Measurements from ENCODE around the gene PDLIM3.
"Not testable (repeated sequence)": the region's sequence is repeated elsewhere in the genome, so short reads cannot be mapped to it uniquely, and the experiment has no call there.

The PDLIM3 gene

GRCh38 chr4:185540487-185541120 lies 5.3 kb upstream of the PDLIM3 start:
- ATAC-seq (replicated peaks) (no peak), DNase-seq (no peak)
- Mint-ChIP-seq H3K4me1 (no peaks in the 10 kb centered on the region), H3K4me3 (no peak overlapping the region), H3K9me3 (no peaks in the 10 kb centered on the region), H3K27ac (no peak overlapping the region), H3K36me3 (no peaks in the 10 kb centered on the region), H3K27me3 (peaks cover 0 to 25% of the 10 kb centered on the region in 2 donors)

- Mint-ChIP-seq H3K4me1 (no peaks in the 10 kb centered on the region), H3K27me3 (peaks cover 0 to 26% of the 10 kb centered on the region in 2 donors), H3K4me3 (no peak overlapping the region), H3K36me3 (no peaks in the 10 kb centered on the region), H3K27ac (no peak overlapping the region), H3K9me3 (no peaks in the 10 kb centered on the region)
- ATAC-seq (replicated peaks) (no peak), DNase-seq (no peak)
These were observed 4.7 kb upstream of the PDLIM3 start for GRCh38 chr4:185540040-185540439.

- Mint-ChIP-seq H3K4me3 (no peak overlapping the region), H3K27ac (no peak overlapping the region), H3K36me3 (no peaks in the 10 kb centered on the region), H3K4me1 (peaks cover 0 to 5% of the 10 kb centered on the region in 2 donors), H3K9me3 (no peaks in the 10 kb centered on the region), H3K27me3 (peaks cover 5 to 26% of the 10 kb centered on the region in 2 donors)
- DNase-seq (no peak), ATAC-seq (replicated peaks) (no peak)
These were observed 3.5 kb upstream of the PDLIM3 start for GRCh38 chr4:185538806-185539205.

- peaks cover 0 to 5% of the 10 kb centered on the region in 2 donors for H3K4me1 Mint-ChIP-seq
- no peak for ATAC-seq (replicated peaks)
- H3K27ac Mint-ChIP-seq, result no peak overlapping the region
- DNase-seq, result no peak
- no peak overlapping the region for H3K4me3 Mint-ChIP-seq
- no peaks in the 10 kb centered on the region for H3K36me3 Mint-ChIP-seq
- no peaks in the 10 kb centered on the region for H3K9me3 Mint-ChIP-seq
- H3K27me3 Mint-ChIP-seq, result peaks cover 16 to 27% of the 10 kb centered on the region in 2 donors
These were observed 1.1 kb upstream of the PDLIM3 start for GRCh38 chr4:185536411-185536709.

GRCh38 chr4:185535612-185536410 lies 504 bp upstream of the PDLIM3 start:
- peaks cover 0 to 5% of the 10 kb centered on the region in 2 donors for H3K4me1 Mint-ChIP-seq
- peaks cover 17 to 26% of the 10 kb centered on the region in 2 donors for H3K27me3 Mint-ChIP-seq
- H3K27ac Mint-ChIP-seq, result no peak overlapping the region
- peak overlapping the region; percentile 1 to 31 for H3K4me3 Mint-ChIP-seq
- no peaks in the 10 kb centered on the region for H3K36me3 Mint-ChIP-seq
- peak; percentile 20 to 23 for ATAC-seq (replicated peaks)
- no peak for DNase-seq
- no peaks in the 10 kb centered on the region for H3K9me3 Mint-ChIP-seq

GRCh38 chr4:185534511-185534865 lies 819 bp downstream of the PDLIM3 start:
- no peaks in the 10 kb centered on the region for H3K36me3 Mint-ChIP-seq
- no peaks in the 10 kb centered on the region for H3K9me3 Mint-ChIP-seq
- no peak for ATAC-seq (replicated peaks)
- H3K27ac Mint-ChIP-seq, result no peak overlapping the region
- DNase-seq, result no peak
- peaks cover 0 to 5% of the 10 kb centered on the region in 2 donors for H3K4me1 Mint-ChIP-seq
- peaks cover 29 to 38% of the 10 kb centered on the region in 2 donors for H3K27me3 Mint-ChIP-seq
- peak overlapping the region; percentile 65 to 69 for H3K4me3 Mint-ChIP-seq

- Mint-ChIP-seq H3K27me3 (peaks cover 34 to 41% of the 10 kb centered on the region in 2 donors), H3K4me1 (peaks cover 0 to 5% of the 10 kb centered on the region in 2 donors), H3K36me3 (no peaks in the 10 kb centered on the region), H3K9me3 (no peaks in the 10 kb centered on the region), H3K4me3 (no peak overlapping the region), H3K27ac (no peak overlapping the region)
- ATAC-seq (replicated peaks), result no peak
- no peak for DNase-seq
These were observed 2.4 kb downstream of the PDLIM3 start for GRCh38 chr4:185532795-185533324.

GRCh38 chr4:185532293-185532692 lies 3.0 kb downstream of the PDLIM3 start:
- H3K27me3 Mint-ChIP-seq, result peaks cover 34 to 41% of the 10 kb centered on the region in 2 donors
- no peak overlapping the region for H3K27ac Mint-ChIP-seq
- no peak for DNase-seq
- no peaks in the 10 kb centered on the region for H3K9me3 Mint-ChIP-seq
- H3K36me3 Mint-ChIP-seq, result no peaks in the 10 kb centered on the region
- ATAC-seq (replicated peaks), result no peak
- peaks cover 0 to 5% of the 10 kb centered on the region in 2 donors for H3K4me1 Mint-ChIP-seq
- no peak overlapping the region for H3K4me3 Mint-ChIP-seq

- H3K36me3 Mint-ChIP-seq; ATAC-seq (replicated peaks); H3K4me3 Mint-ChIP-seq; H3K27ac Mint-ChIP-seq; DNase-seq; H3K4me1 Mint-ChIP-seq; H3K9me3 Mint-ChIP-seq: not testable (repeated sequence)
- peaks cover 37 to 40% of the 10 kb centered on the region in 2 donors for H3K27me3 Mint-ChIP-seq
These were observed 3.7 kb downstream of the PDLIM3 start for GRCh38 chr4:185531654-185532053.

- Mint-ChIP-seq H3K27me3 (peaks cover 38 to 42% of the 10 kb centered on the region in 2 donors), H3K36me3 (peaks cover 3 to 4% of the 10 kb centered on the region in 2 donors), H3K27ac (no peak overlapping the region), H3K4me3 (no peak overlapping the region), H3K9me3 (peaks cover 8 to 11% of the 10 kb centered on the region in 2 donors), H3K4me1 (no peaks in the 10 kb centered on the region)
- no peak for DNase-seq
- ATAC-seq (replicated peaks), result no peak
These were observed 5.9 kb downstream of the PDLIM3 start for GRCh38 chr4:185529413-185529812.

- ATAC-seq (replicated peaks) (no peak), DNase-seq (no peak)
- no peak overlapping the region for H3K27ac Mint-ChIP-seq
- H3K27me3 Mint-ChIP-seq, result peaks cover 31 to 36% of the 10 kb centered on the region in 2 donors
- no peaks in the 10 kb centered on the region for H3K4me1 Mint-ChIP-seq
- peaks cover 8 to 11% of the 10 kb centered on the region in 2 donors for H3K9me3 Mint-ChIP-seq
- no peak overlapping the region for H3K4me3 Mint-ChIP-seq
- H3K36me3 Mint-ChIP-seq, result peaks cover 3 to 4% of the 10 kb centered on the region in 2 donors
These were observed 10.1 kb downstream of the PDLIM3 start for GRCh38 chr4:185524888-185525863.

GRCh38 chr4:185523862-185524261 lies 11.4 kb downstream of the PDLIM3 start:
- Mint-ChIP-seq H3K36me3 (peaks cover 3 to 4% of the 10 kb centered on the region in 2 donors), H3K9me3 (peaks cover 8 to 11% of the 10 kb centered on the region in 2 donors), H3K27me3 (peaks cover 21 to 27% of the 10 kb centered on the region in 2 donors), H3K27ac (no peak overlapping the region), H3K4me1 (no peaks in the 10 kb centered on the region), H3K4me3 (no peak overlapping the region)
- DNase-seq (no peak), ATAC-seq (replicated peaks) (no peak)

- H3K4me1 Mint-ChIP-seq, result no peaks in the 10 kb centered on the region
- H3K4me3 Mint-ChIP-seq, result no peak overlapping the region
- DNase-seq (no peak), ATAC-seq (replicated peaks) (no peak)
- no peak overlapping the region for H3K27ac Mint-ChIP-seq
- H3K9me3 Mint-ChIP-seq, result peaks cover 8 to 11% of the 10 kb centered on the region in 2 donors
- peaks cover 21 to 30% of the 10 kb centered on the region in 2 donors for H3K27me3 Mint-ChIP-seq
- peaks cover 3 to 4% of the 10 kb centered on the region in 2 donors for H3K36me3 Mint-ChIP-seq
These were observed 12.9 kb downstream of the PDLIM3 start for GRCh38 chr4:185522451-185522850.

GRCh38 chr4:185520119-185520518 lies 15.2 kb downstream of the PDLIM3 start:
- Mint-ChIP-seq H3K27me3 (peaks cover 12 to 27% of the 10 kb centered on the region in 2 donors), H3K4me1 (no peaks in the 10 kb centered on the region), H3K4me3 (no peak overlapping the region), H3K36me3 (no peaks in the 10 kb centered on the region), H3K9me3 (no peaks in the 10 kb centered on the region), H3K27ac (no peak overlapping the region)
- no peak for DNase-seq
- no peak for ATAC-seq (replicated peaks)
